GM21526 (cell line): ENCODE results near the gene AQP2.

ENCODE experiments used
- ATAC-seq: cut with Tn5 transposase; IDR thresholded peaks from one replicate; pipeline ENCODE4 v1.9.1; 2021; ENCODE audit warnings: moderate library complexity; ENCODE audit not compliant: unreplicated experiment, low FRiP score

AQP2 gene

GRCh38 chr12:49939707-49940106 is 10.8 kb upstream of the AQP2 start:
- no peak for ATAC-seq

DNA sequence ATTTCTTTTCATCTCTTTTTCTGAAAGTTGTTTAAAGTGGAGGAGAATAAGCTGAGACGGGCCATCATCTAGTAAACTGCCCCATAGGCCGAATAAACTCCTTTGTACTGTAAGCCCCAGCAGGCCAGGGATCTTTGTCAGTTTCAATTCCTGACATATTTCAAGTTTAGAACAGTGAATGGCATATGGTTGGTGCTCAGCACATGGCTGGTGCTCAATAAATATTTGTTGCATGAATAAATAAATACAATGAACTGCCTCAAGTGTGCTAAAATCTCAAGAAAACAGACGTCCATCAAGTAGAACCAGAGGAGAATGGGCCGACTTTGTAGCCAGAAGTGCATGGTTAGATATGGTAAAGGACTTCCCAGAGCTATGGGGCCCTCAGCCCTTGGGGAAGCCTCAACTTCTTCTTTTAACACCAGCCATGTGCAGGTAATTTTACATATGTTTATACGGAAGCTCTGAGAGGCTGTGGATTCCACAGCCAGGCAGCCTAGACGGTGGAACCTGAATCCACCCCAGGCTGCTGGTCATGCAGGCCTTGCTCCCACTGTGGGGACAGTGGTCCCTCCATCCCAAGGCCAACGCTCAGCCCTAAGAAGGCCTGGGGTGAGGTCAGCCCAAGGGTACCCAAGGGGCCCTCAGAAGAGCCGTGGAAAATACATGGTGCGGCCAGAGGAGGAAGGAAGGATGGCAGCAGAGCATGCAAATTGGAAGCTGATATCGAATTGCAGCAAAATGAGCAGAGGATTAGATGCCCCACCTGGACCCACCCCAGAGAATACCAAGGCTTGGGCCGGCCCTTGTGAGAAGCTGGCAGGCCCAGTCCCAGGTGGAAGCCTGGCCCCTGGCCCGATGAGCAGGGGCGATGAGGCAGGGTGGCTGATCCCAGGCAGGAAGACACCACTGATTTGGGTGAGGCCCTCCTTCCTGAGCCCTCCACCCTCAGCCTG is 8.7 kb upstream of the AQP2 start:
- no peak for ATAC-seq

DNA sequence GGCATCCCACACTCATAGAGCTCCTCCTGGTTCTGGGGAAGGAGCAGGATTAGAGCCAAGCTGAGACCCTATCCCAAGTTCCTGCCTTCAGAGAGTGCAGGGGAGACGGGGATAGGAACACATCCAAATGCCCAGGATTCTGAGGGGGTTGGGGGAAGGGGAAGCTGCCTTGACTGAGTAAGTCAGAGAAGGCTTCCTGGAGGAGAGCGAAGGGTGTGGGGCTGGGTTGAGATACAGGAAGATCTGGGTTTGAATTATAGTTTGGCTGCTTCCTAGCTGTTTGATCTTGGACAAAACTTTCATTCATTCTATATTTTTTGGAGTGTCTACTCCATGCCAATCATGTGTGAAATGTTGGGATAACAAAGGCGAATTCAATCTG is 8.0 kb upstream of the AQP2 start:
- ATAC-seq = no peak

GRCh38 chr12:49942921-49943624 is 7.5 kb upstream of the AQP2 start:
- no peak for ATAC-seq

- ATAC-seq = no peak
Observed at GRCh38 chr12:49943625-49943960, 6.9 kb upstream of the AQP2 start.

- no peak for ATAC-seq
Observed at GRCh38 chr12:49944046-49944445, 6.5 kb upstream of the AQP2 start.

DNA sequence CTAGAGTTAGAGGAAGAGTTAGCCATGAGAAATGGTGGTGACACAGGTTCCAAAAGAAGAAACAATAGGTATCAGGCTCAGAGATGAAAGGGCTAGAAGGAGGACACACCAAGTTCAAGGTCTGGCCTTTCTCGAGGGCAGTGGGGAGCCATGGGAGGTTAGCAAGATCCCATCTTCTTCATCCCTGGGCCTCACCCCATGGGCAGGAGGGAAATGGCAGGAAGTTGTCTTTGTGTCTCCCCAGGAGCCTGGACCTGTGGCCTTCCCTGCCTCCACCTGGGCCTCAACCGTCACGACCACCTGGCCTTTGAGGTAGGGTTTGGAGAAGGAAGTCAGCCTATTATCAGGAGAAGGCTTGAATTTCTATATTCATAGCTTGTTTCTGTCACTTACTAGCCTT is 5.8 kb upstream of the AQP2 start:
- ATAC-seq = no peak

DNA sequence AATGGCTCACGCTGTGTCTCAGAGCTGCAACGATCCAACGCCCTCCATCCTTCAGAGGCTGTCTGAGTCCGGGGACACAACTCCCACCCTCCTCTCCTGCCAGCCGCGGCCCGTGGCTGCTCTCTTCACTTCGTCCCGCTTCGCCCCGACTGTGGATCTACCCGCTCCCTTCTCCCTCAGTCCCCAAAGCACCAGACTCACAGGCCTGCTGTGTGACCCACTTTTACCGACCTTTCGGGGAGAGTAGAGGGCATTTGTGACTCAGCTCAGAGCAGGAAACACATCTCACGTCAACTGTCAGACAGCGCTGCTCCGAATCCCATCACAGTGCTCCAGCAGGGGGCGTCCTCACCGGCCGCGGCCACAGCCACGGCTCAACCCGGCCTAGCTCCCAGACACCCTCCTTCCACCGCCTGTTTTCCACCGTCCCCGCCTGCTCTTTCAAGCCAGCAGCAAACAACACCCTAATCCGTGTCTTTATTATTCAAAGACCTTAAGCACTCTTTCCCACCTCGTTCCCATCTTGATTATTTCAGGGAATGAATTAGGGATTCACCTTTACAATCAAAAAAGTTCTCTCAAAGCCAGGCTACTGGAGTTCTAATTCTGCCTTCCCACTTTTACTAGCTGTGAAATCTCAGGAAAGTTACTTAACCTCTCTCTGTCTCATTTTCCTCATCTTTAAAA is 5.0 kb upstream of the AQP2 start:
- no peak for ATAC-seq

DNA sequence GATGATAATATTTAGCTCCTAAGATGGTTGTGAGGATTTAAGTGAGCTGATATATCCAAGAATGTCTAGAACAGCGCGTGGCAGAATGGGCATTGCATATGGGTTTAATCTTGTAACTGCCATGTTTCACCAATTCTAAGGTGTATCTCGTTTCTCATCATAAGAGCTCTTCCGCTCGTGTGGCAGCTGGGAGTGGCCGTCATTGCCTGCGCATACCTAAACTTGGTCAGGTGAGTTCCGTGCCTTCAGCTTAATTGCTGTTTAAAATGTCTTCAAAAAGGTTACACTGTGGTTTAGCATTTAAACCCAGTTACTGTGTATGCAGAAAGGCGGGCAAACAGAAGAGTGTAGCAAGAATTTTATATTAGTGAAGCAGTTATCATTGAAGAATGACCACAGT is 4.5 kb upstream of the AQP2 start:
- ATAC-seq = no peak

- no peak for ATAC-seq
Observed at GRCh38 chr12:49946497-49946896, 4.0 kb upstream of the AQP2 start.

DNA sequence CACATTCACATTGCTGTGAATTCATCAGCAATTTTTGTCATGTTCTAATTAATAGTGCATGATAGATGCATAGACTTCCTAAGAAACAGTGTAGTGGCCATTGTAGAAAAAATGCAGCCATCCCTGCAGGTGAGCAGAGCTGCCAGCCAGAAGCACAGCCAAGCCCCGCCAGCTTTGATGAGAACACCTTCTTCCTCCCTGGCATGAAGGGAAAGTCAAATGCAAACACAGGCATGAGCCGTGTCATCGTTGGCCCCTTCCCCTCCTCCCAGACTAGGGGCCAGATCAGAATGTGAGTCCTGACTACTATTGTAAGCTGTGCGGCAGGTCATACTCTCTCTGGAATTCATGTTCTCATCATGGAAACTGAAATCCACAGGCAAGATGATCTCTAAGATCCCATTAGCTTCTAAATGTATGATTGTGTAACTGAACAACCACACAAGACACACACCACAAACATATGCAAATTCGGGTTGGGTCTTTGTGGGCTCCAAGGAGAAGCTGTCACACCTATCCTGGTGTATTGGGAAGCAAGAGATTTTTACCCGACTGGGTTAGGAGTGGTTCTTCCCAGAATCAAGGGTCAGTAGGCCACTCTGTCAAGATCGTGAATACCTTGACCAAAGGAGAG is 2.8 kb upstream of the AQP2 start:
- no peak for ATAC-seq

DNA sequence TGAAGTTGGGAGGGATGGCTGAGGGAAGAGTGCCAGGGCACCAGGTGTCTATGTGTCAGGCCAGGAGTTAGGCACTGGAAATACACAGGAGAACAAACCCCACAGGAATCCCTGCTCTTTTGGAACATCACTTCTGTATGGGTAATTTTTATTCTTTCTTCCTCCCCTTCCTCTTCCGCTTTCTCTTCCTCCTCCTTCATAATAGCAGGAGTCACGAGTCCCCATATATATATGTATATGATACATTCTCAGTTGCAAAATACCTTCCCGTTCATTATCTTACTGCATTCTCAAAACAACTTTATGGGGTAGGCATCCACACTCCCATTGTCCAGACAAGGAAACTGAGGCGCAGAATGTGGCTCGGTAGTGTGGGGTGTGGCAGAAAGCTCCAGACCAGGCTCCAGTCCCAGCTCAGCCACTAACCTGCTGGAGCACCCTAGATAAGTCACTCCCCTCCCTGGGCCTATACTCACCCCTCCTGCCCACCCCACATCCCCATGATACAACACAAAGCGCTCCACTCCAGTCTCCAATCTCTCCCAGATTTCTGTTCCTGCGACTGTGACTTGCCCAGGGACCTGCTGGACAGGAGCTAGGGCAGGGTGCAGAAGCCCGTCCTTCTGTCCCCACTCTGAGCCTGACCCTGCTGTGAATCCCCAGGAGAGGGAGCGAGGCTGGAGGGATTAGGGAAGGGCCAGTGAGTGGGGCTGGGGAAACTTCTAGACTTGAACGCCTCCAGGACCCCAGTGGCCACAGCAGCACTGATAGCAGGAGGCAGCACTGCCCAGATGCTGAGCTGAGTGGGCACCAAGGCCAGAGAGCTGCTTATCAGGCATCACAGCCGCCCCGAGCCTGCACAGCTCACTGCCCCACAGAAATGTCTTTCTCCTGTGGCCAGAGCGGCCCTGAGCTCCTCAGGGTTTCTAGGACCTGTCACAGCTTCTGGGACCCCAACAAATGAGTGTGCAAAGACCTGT is 1.4 kb upstream of the AQP2 start:
- no peak for ATAC-seq

- ATAC-seq = no peak
Observed at GRCh38 chr12:49949866-49950265, 671 bp upstream of the AQP2 start.

DNA sequence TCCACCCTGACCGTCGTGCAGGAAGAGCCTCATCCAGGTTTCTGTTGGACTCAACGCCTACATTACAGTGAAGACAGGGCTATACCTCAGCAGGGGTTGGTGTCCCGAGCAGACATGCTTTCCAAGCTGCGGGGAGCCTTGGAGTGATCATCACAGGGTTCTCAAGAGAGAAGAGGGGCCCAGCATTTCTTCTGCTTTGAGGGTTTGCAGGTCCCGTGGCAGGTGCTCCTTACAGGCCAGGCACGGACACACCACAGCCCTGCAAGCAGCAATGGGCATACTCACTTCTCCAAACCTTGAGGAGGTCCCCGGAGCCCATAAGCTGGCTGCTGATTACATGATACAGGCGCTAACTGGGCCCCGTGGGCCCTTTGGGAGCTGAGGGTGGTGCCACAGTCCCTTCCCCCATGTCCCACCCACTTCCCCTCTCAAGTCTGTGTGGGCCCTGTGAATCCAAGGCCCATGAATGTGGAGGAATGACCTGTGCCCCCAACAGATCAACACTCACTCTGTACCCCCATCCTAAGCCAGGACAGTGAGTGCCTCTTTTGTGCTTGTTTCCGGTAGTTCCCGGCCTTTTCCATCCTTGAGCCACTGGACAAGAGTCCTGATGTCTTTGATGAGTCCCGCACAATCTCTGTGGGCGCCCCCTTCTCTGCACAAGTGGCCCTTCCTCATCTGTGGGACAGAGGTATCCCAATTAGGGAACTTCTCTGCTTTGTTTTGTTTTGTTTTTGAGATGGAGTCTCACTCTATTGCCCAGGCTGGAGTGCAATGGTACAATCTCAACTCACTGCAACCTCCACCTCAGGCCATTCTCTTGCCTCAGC is 1.1 kb downstream of the AQP2 start:
- no peak for ATAC-seq

GRCh38 chr12:49952391-49953055 is 2.0 kb downstream of the AQP2 start:
- ATAC-seq = no peak

- no peak for ATAC-seq
Observed at GRCh38 chr12:49953151-49953550, 2.6 kb downstream of the AQP2 start.

DNA sequence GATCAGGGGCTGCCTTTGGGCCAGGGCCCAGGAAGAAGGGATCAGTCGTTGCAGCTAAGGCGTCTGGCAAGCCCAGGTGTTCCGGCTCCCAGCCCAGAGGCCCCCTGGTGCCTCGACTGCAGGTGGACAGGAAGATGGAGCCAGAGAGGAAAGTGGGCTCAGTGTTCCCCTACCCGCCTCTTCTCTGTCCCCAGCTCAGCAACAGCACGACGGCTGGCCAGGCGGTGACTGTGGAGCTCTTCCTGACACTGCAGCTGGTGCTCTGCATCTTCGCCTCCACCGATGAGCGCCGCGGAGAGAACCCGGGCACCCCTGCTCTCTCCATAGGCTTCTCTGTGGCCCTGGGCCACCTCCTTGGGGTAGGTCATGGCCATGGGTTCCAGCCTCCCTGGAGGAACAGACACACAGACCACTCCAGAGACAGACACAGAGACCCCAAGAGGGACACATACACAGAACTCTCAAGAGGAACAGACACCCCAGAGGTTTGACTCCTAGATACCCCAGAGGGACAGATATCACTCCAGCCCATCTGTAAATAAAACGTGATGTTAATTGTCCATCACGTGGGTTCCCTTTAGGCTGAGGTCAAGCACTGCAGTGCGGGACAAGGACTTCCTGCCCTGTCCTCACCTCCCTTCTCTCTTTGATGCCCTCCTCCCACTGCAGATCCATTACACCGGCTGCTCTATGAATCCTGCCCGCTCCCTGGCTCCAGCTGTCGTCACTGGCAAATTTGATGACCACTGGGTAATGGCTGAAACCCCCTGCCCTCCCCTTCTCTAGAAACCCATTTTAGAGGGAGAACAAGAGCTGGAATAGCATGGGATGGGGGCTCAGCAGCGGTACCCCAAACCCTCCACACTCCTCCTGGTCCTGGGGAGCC is 3.7 kb downstream of the AQP2 start:
- no peak for ATAC-seq
